Subcutaneous adipose tissue (tissue), 4 donors: ENCODE measurements around the gene RASA4B. TPM values are rescaled to one million over a fixed set of nuclear protein-coding genes. Genes with fewer than 3 reads are reported as not detected.

Source experiments
- CTCF ChIP-seq: fragments of 450-650 bp; IDR thresholded peaks from one replicate; pipeline ENCODE4 v1.5.1; 2016; ENCODE audit warnings: low read depth, mild to moderate bottlenecking, control low read depth, antibody characterized with exemption, moderate library complexity
- total RNA-seq, 4 donors: library from RNA; depleted of rRNA; stranded (reverse); fragments of >200 nt; gene quantifications; one replicate each; pipeline ENCODE4 v1.1.0, GENCODE V29; 2016

The RASA4B gene
- total RNA-seq, 4 donors from 2014 or later, result 4.9 to 12.6 (median 9.0) TPM

- no peak for TF ChIP-seq CTCF
Observed at GRCh38 chr7:102446387-102447156, 71.0 kb downstream of the RASA4B start.

GRCh38 chr7:102445674-102446071 is 71.9 kb downstream of the RASA4B start:
- TF ChIP-seq CTCF, result no peak

GRCh38 chr7:102444961-102445673 is 72.5 kb downstream of the RASA4B start:
- no peak for TF ChIP-seq CTCF

- TF ChIP-seq CTCF, result no peak
Observed at GRCh38 chr7:102439963-102440795, 77.4 kb downstream of the RASA4B start.

- TF ChIP-seq CTCF, result no peak
Observed at GRCh38 chr7:102436118-102436517, 81.5 kb downstream of the RASA4B start.

- TF ChIP-seq CTCF, result no peak
Observed at GRCh38 chr7:102434039-102434486, 83.5 kb downstream of the RASA4B start.
